Hepatocyte (in vitro differentiated cells): Measurements from ENCODE around the gene ING5. TPM values are rescaled to one million over a fixed set of nuclear protein-coding genes. Genes with fewer than 3 reads are reported as not detected.

Experiments
- DNase-seq: peaks from one replicate; pipeline ENCODE4 v3.0.0-alpha.2; 2016; ENCODE audit warnings: low spot score
- H2AFZ ChIP-seq: fragments of 200-600 bp; sonication (generic); 2 replicates; pipeline ENCODE4 v1.6.0; 2016; ENCODE audit warnings: antibody characterized with exemption, mild to moderate bottlenecking
- H3K27ac ChIP-seq: fragments of 200-600 bp; sonication (generic); 2 replicates; pipeline ENCODE4 v1.5.1; 2016; ENCODE audit warnings: mild to moderate bottlenecking
- H3K27me3 ChIP-seq: fragments of 200-600 bp; sonication (generic); 2 replicates; pipeline ENCODE4 v1.6.1; 2016
- H3K36me3 ChIP-seq: fragments of 200-600 bp; sonication (generic); replicated peaks from 2 replicates; pipeline ENCODE4 v1.5.1; 2016; ENCODE audit warnings: low read depth; ENCODE audit not compliant: insufficient read depth
- H3K4me1 ChIP-seq: fragments of 200-600 bp; sonication (generic); 2 replicates; pipeline ENCODE4 v1.5.1; 2016; ENCODE audit warnings: mild to moderate bottlenecking, moderate library complexity; ENCODE audit not compliant: insufficient read depth
- H3K4me2 ChIP-seq: fragments of 200-600 bp; sonication (generic); 2 replicates; pipeline ENCODE4 v1.6.0; 2016
- H3K4me3 ChIP-seq: fragments of 200-600 bp; sonication (generic); 2 replicates; pipeline ENCODE4 v1.5.1; 2016; ENCODE audit warnings: mild to moderate bottlenecking
- H3K79me2 ChIP-seq: fragments of 200-600 bp; sonication (generic); 2 replicates; pipeline ENCODE4 v1.6.0; 2017; ENCODE audit warnings: mild to moderate bottlenecking
- H3K9me2 ChIP-seq: fragments of 200-600 bp; sonication (generic); replicated peaks from 2 replicates; pipeline ENCODE4 v1.6.0; 2017; ENCODE audit warnings: mild to moderate bottlenecking; ENCODE audit not compliant: insufficient read depth
- H3K9me3 ChIP-seq: fragments of 200-600 bp; sonication (generic); 2 replicates; pipeline ENCODE4 v1.5.1; 2016; ENCODE audit warnings: low read depth, mild to moderate bottlenecking
- H4K20me1 ChIP-seq: fragments of 200-600 bp; sonication (generic); 2 replicates; pipeline ENCODE4 v1.6.0; 2016; ENCODE audit warnings: mild to moderate bottlenecking; ENCODE audit not compliant: insufficient read depth, poor library complexity, severe bottlenecking
- EZH2 ChIP-seq: fragments of 200-600 bp; sonication (generic); IDR thresholded peaks from 2 replicates; pipeline ENCODE4 v1.6.1; 2016; ENCODE audit warnings: antibody characterized with exemption, mild to moderate bottlenecking, borderline replicate concordance
- EZH2phosphoT487 ChIP-seq: fragments of 200-600 bp; sonication (generic); IDR thresholded peaks from one replicate; pipeline ENCODE4 v1.6.1; 2018; ENCODE audit warnings: antibody characterized with exemption, mild to moderate bottlenecking, low read depth, moderate library complexity; ENCODE audit not compliant: unreplicated experiment, severe bottlenecking
- WGBS: methylation state at CpG from one replicate; pipeline ENCODE4 v1.1.6; 2016; ENCODE audit warnings: low lambda C conversion rate; ENCODE audit errors: missing lambda C conversion rate; 5-methylcytosine and 5-hydroxymethylcytosine counted together
- polyA plus RNA-seq: library from polyadenylated mRNA; unstranded; fragments of >200 nt; fragmentation: Nextera tagmentation; extraction: Ambion mirVana; gene quantifications from 2 replicates; pipeline ENCODE4 v1.2.1, GENCODE V29; 2016
- total RNA-seq: library from RNA; depleted of rRNA; stranded (reverse); fragments of >200 nt; gene quantifications from 2 replicates; pipeline ENCODE4 v1.2.3, GENCODE V29; 2014
- TF ChIP-seq, protein P1 (sequence below): fragments of 200-600 bp; sonication (generic); IDR thresholded peaks from 2 replicates; pipeline ENCODE4 v1.5.1; 2016; ENCODE audit warnings: antibody characterized with exemption, mild to moderate bottlenecking; ENCODE audit not compliant: poor library complexity

The ING5 gene
- total and polyA plus RNA-seq, 2 experiments from 2014 or later = 27.6 to 33.4 TPM

- no peak overlapping the region for H3K4me2 ChIP-seq
- H3K4me1 ChIP-seq = no peaks in the 10 kb centered on the region
- H2AFZ ChIP-seq = no peak overlapping the region
- no peaks in the 10 kb centered on the region for H4K20me1 ChIP-seq
- no peaks in the 10 kb centered on the region for H3K36me3 ChIP-seq
- no peak overlapping the region for H3K4me3 ChIP-seq
- no peaks in the 10 kb centered on the region for H3K9me3 ChIP-seq
- no peaks in the 10 kb centered on the region for H3K27me3 ChIP-seq
- TF ChIP-seq EZH2 = no peak
- TF ChIP-seq, protein P1, sequence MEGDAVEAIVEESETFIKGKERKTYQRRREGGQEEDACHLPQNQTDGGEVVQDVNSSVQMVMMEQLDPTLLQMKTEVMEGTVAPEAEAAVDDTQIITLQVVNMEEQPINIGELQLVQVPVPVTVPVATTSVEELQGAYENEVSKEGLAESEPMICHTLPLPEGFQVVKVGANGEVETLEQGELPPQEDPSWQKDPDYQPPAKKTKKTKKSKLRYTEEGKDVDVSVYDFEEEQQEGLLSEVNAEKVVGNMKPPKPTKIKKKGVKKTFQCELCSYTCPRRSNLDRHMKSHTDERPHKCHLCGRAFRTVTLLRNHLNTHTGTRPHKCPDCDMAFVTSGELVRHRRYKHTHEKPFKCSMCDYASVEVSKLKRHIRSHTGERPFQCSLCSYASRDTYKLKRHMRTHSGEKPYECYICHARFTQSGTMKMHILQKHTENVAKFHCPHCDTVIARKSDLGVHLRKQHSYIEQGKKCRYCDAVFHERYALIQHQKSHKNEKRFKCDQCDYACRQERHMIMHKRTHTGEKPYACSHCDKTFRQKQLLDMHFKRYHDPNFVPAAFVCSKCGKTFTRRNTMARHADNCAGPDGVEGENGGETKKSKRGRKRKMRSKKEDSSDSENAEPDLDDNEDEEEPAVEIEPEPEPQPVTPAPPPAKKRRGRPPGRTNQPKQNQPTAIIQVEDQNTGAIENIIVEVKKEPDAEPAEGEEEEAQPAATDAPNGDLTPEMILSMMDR = no peak
- TF ChIP-seq EZH2phosphoT487 = no peak
- H3K9me2 ChIP-seq = no peaks in the 10 kb centered on the region
- H3K27ac ChIP-seq = no peak overlapping the region
- H3K79me2 ChIP-seq = no peaks in the 10 kb centered on the region
- WGBS = 97% methylated on average over 18 of the region's 24 CpGs
- peak; percentile 2 for DNase-seq
Observed at GRCh38 chr2:241677392-241677791, 24.4 kb upstream of the ING5 start.

- no peaks in the 10 kb centered on the region for H3K9me3 ChIP-seq
Observed at GRCh38 chr2:241678307-241678706, 23.5 kb upstream of the ING5 start.

GRCh38 chr2:241678784-241679540 lies 22.9 kb upstream of the ING5 start:
- Histone ChIP-seq H2AFZ (no peak overlapping the region), H3K4me2 (no peak overlapping the region), H3K79me2 (peaks cover 5% of the 10 kb centered on the region), H3K36me3 (no peaks in the 10 kb centered on the region), H3K9me2 (no peaks in the 10 kb centered on the region), H4K20me1 (no peaks in the 10 kb centered on the region), H3K4me3 (no peak overlapping the region), H3K4me1 (no peaks in the 10 kb centered on the region), H3K9me3 (no peaks in the 10 kb centered on the region), H3K27ac (no peak overlapping the region), H3K27me3 (no peaks in the 10 kb centered on the region)
- DNase-seq = no peak
- no peak for TF ChIP-seq EZH2
- no peak for TF ChIP-seq EZH2phosphoT487
- TF ChIP-seq, protein P1 = no peak
- 92% methylated on average over 22 of the region's 22 CpGs for WGBS

More at GRCh38 chr2:241678307-241678706, 23.5 kb upstream of the ING5 start:
- Histone ChIP-seq H3K36me3 (no peaks in the 10 kb centered on the region), H3K4me2 (no peak overlapping the region), H2AFZ (no peak overlapping the region), H3K27me3 (no peaks in the 10 kb centered on the region), H3K9me2 (no peaks in the 10 kb centered on the region), H3K4me1 (no peaks in the 10 kb centered on the region), H3K4me3 (no peak overlapping the region), H3K27ac (no peak overlapping the region), H3K79me2 (peaks cover 1% of the 10 kb centered on the region), H4K20me1 (no peaks in the 10 kb centered on the region)
- WGBS = 96% methylated on average over 18 of the region's 18 CpGs
- DNase-seq = no peak
- no peak for TF ChIP-seq EZH2phosphoT487
- TF ChIP-seq, protein P1 = no peak
- TF ChIP-seq EZH2 = no peak
